GM19463 (cell line): ENCODE results near the gene BPIFB4.
"Not testable (repeated sequence)": the region's sequence is repeated elsewhere in the genome, so short reads cannot be mapped to it uniquely, and the experiment has no call there.

ENCODE experiments used
- ATAC-seq: cut with Tn5 transposase; IDR thresholded peaks from one replicate; pipeline ENCODE4 v1.9.1; 2021; ENCODE audit warnings: mild to moderate bottlenecking, moderate library complexity; ENCODE audit not compliant: unreplicated experiment

Gene BPIFB4

DNA sequence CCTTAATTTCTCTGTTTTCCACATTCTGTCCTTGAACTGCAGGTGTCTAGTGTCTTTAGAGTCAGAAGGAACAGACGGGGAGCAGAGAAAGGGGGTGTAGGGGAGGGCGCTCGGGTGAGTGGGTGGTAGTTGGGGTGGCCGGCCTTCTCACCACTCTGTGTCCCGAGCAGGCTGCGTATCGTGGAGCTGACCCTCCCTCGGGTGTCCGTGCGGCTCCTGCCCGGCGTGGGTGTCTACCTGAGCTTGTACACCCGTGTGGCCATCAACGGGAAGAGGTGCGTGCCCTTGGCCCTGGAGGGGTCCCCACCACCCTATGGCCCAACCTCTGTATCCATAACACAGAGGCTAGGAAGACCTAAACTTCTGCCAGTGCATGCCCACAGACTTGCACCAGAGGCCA lies 5.3 kb downstream of the BPIFB4 start:
- ATAC-seq = no peak

DNA sequence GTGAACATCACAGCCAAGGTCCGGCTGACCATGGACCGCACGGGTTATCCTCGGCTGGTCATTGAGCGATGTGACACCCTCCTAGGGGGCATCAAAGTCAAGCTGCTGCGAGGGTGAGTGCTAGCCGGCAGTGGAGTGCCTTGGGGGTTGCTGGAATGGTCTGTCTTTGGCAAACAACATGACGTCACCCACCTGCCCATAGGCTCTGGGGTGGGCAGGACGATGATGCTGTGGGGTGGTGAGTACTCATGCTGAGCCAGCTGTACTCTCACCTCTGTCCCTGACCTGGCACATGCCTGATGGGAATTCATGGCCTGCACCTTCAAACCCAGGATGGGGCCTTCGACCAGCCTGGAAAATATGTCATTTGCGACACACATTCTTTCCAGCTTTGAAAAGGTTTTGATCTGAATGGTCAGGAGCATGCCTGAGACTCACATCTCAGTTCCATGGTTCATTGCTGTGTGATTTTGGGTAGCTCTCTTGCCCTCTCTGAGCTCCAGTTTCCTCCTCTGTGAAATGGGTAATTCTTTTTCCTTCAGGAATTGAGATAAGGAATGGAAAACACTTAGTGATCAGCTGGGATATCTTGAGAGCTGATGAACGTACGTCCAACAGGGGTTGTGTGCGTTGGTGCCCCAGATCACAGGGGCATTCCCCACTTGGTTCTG lies 6.7 kb downstream of the BPIFB4 start:
- no peak for ATAC-seq

DNA sequence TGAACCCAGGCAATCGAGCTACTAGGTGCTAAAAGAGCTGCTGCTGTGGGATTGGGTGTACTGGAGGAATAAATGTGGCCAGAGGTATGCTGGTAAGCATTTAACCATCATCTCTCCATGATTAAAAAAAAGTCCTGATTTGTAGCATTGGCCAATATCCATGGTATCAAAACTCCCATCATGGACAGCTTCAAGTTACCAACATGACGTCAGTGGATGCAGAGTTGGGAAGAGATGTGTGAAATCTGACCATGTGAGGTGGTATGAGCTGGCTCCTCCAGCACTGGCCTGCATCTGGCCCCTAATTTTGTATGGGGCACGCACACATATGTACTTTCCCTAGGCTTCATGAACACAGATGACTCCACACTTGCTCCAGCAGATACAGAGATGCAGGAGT lies 11.7 kb downstream of the BPIFB4 start:
- no peak for ATAC-seq

DNA sequence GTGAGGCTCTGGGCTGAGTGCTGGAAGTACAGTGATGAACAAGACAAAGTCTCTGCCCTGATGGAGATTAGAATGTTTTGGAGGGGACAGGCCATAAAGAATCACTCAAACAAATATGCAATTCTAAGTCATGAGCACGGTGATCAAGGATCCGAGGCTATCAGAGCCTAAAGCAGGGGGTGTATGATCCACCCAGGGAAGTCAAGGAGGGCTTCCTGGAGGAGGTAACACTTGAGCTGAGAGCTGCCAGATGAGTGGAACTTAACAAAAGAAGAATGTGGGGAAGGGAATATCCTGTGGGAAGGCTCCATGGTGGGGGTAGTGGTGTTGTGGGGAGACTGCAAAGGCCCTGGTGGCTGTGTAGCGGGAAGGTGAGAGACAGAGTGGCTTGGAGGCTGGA lies 12.2 kb downstream of the BPIFB4 start:
- ATAC-seq = no peak

DNA sequence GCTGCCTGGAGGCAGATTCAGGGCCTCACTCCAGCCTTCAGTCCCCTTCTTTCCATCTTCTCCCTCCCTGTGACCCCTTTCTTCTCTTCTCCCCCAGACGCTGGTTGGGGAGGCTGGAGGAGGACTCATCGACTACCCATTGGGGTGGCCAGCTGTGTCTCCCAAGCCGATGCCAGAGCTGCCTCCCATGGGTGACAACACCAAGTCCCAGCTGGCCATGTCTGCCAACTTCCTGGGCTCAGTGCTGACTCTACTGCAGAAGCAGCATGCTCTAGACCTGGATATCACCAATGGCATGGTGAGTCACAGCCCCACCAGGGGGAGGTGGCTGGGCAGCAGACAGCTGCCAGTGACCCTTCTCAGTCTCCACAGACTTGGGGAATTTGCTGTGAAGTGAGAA lies 12.9 kb downstream of the BPIFB4 start:
- no peak for ATAC-seq

DNA sequence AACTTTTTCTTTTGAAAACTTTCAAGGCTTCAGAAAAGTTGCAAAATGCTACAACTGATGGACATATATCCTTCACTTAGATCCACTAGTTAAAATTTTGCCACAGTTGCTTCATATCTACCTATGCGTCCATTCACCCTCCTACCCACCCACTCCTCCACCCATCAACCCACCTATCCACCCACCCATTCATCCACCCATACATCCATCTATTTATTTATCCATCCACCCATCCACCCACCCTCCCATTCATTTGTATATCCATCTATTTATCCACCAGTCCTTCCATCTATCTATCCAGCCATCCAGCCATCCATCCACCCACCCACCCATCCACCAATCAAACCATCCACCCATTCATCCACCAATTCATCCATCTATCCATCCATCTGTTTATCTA lies 13.6 kb downstream of the BPIFB4 start:
- no peak for ATAC-seq

DNA sequence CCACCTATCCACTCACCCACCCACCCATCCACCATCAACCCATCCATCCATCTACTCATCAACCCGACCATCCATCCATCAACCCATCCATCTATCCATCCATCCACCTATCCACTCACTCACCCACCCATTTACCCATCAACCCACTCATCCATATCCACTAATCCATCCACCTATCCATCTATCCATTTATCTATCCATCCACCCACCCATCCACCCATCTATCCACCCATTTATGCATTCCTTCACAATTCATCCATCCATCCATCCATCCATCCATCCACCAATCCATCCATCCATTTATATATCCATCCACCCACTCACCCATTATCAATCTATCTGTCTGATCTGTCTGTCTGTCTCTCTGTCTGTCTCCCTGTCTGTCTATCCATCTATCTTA lies 14.1 kb downstream of the BPIFB4 start:
- ATAC-seq = no peak

DNA sequence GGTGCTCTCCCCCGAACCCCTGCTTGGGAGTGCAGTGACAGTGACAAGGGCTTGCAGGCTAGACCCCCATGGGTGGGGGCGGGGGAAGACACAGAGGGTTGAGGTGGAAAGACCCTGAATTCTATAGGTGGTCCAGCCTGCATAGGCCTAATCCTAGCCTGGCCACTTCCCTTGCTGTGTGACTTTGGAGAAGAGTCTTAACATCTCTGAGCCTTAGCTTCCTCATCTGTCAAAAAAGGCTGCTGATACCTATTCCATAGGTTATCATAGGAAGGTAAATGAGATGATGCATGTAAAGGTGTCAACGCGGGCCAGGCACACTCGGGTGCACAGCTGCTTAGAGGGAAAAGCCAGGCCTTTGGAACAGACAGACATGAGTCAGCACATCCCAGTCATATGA lies 15.8 kb downstream of the BPIFB4 start:
- no peak for ATAC-seq

DNA sequence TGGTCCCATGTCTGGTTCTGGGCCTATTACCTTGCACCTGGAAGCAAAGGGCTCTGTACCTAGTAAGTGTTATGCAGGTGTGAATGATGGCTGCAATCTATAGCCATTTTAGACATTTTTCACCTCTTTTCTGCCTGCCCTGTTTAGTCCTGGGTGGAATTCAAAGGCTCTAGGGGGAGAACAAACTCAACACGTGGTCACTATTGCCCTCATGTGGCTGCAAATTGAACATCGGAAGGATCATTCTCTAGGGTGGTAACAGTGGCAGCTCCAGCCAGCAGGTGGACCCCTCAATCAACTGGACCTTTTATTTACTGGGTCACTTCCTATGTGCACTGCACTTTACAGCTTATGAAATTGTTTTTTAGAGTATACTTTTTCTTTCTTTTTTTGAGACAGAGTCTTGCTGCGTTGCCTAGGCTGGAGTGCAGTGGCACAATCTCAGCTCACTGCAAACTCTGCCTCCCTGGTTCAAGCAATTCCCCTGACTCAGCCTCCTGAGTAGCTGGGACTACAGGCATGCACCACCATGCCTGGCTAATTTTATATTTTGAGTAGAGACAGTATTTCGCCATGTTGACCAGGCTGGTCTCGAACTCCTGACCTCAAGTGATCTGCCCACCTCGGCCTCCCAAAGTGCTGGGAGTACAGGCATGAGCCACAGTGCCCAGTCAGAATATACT lies 16.6 kb downstream of the BPIFB4 start:
- ATAC-seq = not testable (repeated sequence)

DNA sequence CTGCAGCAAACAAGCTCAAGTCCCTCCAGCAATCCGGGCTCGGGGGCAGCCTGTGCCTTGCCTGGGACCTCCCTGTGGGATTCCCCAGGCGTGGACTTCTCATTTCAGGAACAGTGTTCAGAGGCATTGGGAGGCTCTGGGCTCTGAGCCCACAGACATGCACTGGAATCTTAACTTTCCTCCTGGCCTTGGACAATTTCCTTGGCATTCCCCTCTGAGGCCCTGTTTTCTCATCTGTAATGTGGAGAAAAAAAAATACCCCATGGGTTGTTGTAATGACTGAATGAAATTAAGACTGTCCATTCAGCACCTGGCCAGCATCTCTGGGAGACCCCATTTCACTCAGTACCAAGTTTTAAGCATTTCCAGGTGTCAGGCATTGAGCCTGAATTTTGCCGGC lies 17.6 kb downstream of the BPIFB4 start:
- no peak for ATAC-seq

DNA sequence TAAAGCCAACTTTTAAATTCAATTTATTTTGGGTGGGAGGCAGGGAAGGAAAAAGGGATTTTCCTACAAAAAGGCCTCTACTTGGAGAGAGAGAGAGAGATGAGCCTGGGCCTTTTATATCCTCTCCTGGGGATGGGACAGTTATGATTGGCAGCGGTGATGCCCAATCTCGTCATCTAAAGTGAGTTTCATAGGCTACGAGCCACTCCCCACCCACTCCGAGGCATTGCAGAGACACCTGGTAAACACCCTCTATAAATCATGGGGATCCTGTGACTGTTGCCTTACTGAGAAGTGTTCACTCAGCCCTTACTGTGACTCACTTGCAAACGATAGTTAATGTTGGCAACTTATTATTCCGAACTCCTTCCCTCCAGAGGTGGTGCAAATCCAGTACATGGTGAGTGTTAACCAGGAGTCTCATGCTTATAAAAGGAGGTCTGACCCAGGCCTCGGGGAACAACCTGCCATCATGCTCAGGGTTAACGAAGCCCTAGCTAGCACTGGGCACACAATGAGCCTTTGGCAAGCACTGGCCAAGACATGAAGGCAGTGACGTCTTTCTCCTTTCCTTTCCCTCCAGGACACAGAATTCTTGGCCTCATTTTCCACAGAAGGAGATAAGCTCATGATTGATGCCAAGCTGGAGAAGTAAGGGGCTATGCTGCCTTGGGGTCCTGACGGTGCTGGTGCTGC lies 20.5 kb downstream of the BPIFB4 start:
- ATAC-seq = no peak

DNA sequence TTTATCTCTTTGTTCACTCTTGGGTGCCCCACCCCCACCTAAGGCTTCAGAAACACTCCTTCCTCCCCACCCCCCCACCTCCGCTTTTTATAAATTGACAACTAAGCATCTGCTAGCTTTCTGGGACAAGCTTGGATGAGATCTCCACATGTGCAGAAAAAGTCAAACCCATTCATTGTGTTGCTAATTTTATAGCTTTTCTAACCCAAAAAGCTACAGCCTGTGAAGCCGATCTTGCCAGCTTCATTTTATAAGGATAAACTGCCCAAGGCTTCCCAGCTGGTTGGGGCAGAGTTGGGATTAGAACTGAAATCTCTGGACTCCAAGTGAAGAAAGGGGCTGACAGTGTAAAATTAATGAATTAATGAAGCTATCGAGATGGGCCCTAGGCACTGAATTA lies 24.1 kb downstream of the BPIFB4 start:
- ATAC-seq = no peak

DNA sequence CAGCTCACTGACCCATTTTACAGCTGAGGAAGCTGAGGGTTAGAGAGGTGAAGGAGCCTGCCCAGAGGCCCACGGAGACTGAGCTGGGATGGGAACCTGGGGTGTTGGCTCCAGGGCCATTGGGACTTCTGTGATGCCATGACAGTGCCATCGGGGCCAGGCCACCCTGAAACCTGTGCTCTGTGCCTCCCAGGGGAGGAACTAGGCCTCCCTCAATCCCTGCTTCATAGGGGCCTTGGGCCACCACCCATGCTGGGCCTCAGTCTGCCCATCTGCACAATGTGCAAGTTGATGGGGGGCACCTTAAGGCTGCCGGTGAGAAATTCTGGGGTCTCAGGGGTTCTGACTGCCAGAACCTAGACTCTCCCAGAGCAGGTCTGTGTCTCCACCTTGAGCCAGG lies 24.9 kb downstream of the BPIFB4 start:
- ATAC-seq = no peak

DNA sequence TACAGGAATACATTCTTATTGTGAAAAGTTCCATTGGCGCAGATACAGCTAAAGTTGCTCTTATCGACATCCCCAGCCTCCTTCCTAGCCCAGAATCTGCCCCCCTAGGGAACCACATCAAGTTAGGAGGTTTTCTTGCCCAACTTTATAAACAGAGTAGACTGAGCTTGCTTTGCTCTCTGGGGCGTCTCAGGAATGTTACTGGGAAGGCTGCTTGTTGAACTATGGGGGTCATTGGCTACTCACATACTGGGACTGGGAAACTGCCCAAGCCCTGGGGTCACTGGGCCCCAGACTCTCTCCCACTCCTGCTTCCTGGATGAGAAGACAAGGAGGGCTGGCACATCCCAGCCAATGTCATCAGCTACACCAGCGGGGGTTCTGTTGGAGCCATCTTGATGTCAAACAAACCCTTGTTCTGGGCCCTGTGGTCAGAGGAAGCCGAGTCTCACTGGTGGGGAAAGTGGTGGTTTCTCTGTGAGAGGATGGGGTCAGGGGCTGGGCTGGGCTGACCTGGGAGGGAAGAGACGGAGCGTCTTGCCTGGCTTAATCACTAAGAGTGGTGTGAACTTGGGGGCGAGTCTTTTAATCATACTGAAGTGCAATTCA lies 26.0 kb downstream of the BPIFB4 start:
- no peak for ATAC-seq

DNA sequence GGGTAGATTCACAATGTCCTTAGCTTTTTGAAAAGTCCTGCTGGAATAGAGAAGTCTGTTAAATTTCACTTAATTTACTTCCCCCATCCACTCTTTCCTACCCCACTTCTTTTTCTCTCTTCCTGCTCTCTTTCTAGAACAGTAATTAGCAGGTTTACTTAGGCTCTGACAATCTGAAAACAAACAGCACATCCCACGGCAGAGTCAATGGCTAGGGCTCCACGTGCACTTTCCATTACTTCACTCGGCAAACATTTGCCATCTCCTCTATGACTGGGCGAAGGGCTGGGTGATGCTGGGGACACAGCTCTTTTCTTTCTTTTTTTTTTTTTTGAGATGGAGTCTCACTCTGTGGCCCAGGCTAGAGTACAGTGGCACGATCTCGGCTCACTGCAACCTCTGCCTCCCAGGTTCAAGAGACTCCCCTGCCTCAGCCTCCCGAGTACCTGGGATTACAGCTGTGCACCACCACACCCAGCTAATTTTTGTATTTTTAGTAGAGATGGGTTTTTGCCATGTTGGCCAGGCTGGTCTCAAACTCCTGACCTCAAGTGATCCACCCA lies 26.7 kb downstream of the BPIFB4 start:
- not testable (repeated sequence) for ATAC-seq

DNA sequence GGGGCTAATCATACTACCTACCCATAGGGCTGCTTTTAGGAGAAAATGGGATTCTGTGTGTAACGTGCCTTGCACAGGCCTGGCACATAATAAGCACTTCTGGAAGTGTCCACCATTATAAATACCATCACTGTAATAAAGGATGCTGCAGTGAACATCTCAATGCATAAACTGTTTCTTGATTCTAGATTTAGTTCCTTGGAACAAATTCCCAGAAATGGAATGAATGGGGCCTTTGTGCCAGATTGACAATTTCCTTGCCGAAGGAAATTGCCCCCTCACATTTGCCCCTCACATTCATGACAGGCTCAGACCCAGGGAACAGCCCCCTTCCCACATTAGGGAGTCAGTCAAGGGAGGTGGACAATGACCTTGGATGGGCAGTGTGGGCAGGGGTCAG lies 29.2 kb downstream of the BPIFB4 start:
- ATAC-seq = no peak

DNA sequence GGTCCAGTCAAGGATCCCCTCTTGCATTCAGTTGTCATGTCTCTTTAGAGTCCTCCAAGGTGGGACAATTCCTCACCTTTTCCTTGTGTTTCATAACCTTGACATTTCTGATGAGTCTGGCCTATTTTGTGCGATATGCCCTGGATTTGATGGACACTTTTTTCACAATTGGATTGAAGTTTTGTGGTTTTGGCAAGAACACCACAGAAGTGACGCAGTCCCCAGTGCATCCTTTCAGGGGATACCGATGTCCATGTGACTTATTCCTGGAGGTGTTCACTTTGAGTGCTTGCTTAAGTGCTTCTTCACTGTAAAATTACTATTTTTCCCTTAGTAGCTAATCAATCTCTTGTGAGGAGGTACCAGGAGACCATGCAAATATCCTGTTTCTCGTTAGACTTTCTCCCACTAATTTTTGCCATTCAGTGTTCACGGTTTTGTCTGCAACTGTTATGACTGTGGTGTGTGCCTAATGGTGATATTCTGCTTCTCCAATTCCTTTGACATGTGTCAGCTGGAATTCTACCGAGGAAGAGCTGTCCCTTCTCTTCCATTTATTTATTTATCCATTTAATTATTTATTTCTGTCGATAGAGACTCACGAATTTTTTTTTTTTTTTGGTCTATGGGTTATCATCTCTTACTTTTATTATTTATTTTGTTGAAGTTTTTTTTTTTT lies 30.8 kb downstream of the BPIFB4 start:
- no peak for ATAC-seq

DNA sequence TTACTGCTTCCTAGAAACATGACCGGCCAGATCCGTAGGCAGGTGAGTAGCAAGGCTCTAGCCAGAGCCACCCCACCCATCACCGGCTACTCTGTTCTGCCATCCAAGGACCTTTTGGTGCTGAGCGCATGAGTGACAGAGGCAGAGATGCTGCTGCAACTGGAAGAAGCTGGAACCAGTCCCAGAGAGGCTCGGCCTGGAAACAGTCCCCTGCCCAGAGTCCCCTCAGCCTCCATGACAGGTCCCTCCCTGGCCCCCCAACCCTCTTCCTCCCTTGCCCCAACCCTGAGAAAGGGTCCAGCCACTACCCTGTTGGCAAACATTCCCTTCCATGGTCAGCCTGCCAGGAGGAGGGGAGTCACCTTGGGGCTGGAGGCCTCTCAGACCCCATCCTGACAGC lies 31.9 kb downstream of the BPIFB4 start:
- ATAC-seq = no peak

DNA sequence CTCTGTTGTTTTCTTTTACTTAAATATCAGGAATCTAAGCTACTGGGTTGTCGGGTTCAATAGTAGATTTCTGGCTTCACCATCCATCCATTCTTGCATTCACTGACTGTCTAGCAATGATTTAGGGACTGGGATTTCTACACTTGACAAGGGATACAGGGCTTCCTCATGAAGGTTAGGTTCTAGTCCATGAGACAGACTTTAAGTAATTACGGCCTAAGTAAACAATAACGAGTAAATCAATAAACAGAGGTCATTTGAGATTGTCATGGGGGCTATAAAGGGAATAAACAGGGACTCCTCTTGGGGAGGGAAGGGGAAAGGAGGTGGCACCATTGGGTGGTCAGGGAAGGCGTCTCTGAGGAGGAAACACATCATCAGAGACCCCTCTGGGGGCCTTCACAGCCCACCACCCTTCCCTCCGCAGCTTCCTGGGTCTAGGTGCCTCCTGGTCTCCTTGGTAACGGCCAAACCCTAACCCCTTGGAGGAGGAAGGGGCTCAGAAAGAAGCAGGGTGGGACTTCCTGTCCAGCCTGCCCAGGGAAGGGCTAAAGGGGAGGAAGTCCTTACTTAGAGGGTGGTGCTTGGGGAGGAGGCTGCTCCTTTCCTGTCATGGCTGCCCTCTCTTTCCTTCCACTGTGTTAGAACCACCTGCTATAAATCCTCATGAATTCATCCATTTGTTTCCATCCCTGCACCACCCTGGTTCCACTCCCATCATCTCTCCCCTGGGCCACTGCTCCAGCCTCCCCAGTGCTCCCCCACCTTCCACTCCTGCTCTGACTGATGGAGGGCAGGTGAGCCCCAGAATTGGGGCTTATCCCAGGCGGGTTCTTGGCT lies 33.3 kb downstream of the BPIFB4 start:
- ATAC-seq = no peak

DNA sequence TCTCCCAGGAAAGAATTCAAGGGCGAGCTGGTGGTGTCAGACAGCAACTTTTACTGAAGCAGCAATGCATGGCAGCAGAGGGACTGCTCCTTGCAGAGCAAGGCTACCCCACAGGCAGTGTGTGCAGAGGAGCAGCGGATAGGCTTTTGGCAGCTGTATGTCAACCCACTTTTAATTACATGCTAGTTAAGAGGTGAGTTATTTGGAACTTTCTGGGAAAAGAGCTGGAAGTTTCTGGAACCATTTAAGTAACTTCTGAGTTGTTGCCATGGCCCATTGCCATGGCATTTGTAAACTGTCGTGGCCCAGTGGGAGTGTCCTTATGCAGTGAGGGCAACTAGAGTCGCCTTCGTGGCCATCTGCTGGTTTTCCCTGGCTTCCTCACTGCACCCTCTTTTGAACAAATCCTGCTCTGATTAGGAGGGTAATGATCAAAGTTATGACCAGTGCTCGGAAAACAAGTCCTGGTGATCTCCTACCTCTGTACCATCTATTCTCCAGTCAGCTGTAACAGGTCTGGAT lies 34.0 kb downstream of the BPIFB4 start:
- no peak for ATAC-seq
